Mucosa of stomach (tissue), 1 donor: ENCODE results near the gene GPR3.
A peak's percentile ranks its signal among the peaks of the same experiment; 100 is the strongest.

ENCODE experiments used
- H3K27me3 ChIP-seq: one replicate; pipeline ENCODE4 v1.7.0; 2013; ENCODE audit warnings: mild to moderate bottlenecking, low read length; ENCODE audit not compliant: control insufficient read depth, insufficient read depth
- H3K36me3 ChIP-seq: one replicate; pipeline ENCODE4 v1.7.0; 2013; ENCODE audit warnings: low read length; ENCODE audit not compliant: control insufficient read depth, insufficient read depth
- H3K4me1 ChIP-seq: one replicate; pipeline ENCODE4 v1.7.0; 2013; ENCODE audit warnings: mild to moderate bottlenecking, low read length; ENCODE audit not compliant: control insufficient read depth, insufficient read depth
- H3K4me3 ChIP-seq: one replicate; pipeline ENCODE4 v1.7.0; 2013; ENCODE audit warnings: low read length
- H3K9ac ChIP-seq: one replicate; pipeline ENCODE4 v1.7.0; 2013; ENCODE audit warnings: mild to moderate bottlenecking, low read length, moderate library complexity
- H3K9me3 ChIP-seq: one replicate; pipeline ENCODE4 v1.7.0; 2013; ENCODE audit warnings: mild to moderate bottlenecking, low read length, moderate library complexity; ENCODE audit not compliant: control insufficient read depth
- donor health status: Pancreatic carcinoma.

Gene GPR3

DNA sequence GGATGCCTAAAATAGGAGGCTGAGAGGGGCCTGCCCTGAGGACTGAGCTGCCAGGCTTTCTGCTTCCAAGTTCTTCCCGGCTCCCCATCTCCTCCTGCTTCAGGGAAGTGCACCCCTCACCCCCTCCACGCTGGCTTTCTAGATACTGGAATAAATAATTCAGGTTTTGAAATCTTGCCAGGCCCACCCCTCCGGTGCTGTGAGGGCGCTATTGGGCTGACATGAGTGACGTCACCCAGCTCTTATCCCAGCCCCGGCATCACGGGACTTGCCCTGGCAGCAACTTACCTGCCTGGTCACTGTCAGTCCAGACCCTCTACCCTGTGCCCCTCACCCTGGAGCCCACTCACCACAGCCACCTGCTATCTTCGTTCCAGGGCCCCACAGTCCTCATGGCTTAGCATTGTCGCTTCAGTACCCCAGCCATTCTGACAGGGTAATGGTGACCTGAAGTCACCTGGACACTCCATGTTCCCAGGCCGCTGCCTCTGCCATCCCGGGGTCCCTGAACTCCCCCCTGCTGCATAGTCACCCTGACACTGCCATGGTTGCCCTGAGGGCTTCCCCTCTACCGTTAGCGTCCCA lies 819 bp upstream of the GPR3 start:
- Histone ChIP-seq H3K4me3 (no peak overlapping the region), H3K36me3 (no peaks in the 10 kb centered on the region), H3K9me3 (no peaks in the 10 kb centered on the region), H3K4me1 (peaks cover 20% of the 10 kb centered on the region), H3K27me3 (no peaks in the 10 kb centered on the region), H3K9ac (peak overlapping the region; percentile 8)

DNA sequence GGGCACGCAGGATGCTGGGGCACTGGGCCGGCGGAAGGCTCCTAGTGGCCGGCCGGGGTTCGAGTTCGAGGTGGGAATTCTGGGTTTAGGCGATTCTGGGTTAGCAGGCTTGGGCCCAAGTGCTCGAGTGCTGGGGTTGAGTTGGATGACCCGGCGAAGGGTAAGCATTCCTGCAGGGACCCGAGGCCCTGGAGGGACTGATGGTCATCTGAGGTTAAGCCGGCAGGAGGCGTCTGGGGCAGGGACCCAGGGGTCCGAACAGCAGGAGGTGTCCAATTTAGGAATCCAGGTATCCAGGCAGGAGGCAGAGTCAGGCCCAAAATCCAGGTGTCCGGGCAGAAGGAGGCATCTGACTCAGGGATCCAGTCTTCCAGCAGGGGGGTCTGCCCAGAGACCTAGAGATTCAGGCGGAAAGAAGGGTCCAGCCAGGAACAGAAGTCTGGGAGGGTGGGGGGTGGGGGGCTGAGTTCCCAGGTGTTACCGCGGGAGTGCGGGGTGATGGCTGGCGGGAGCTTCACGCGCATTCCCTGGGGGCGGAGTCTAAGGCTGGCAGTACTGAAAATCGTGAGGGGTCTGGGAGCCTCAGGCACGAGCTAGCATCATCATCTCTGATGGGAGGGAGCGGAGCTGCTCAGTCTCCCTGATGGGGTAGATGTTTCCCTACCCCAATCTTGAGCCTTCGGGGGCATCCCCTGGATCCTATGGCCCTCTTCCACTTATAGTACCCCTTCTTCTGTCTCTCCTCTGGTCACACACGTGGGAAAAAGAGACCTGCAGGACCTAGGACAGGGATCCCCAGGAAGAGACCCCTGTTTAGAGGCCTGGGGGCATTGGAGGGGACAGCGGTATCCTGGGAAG lies 585 bp downstream of the GPR3 start:
- H3K4me3 ChIP-seq: no peak overlapping the region
- no peaks in the 10 kb centered on the region for H3K9me3 ChIP-seq
- peaks cover 20% of the 10 kb centered on the region for H3K4me1 ChIP-seq
- no peaks in the 10 kb centered on the region for H3K27me3 ChIP-seq
- no peaks in the 10 kb centered on the region for H3K36me3 ChIP-seq
- peak overlapping the region; percentile 56 for H3K9ac ChIP-seq

DNA sequence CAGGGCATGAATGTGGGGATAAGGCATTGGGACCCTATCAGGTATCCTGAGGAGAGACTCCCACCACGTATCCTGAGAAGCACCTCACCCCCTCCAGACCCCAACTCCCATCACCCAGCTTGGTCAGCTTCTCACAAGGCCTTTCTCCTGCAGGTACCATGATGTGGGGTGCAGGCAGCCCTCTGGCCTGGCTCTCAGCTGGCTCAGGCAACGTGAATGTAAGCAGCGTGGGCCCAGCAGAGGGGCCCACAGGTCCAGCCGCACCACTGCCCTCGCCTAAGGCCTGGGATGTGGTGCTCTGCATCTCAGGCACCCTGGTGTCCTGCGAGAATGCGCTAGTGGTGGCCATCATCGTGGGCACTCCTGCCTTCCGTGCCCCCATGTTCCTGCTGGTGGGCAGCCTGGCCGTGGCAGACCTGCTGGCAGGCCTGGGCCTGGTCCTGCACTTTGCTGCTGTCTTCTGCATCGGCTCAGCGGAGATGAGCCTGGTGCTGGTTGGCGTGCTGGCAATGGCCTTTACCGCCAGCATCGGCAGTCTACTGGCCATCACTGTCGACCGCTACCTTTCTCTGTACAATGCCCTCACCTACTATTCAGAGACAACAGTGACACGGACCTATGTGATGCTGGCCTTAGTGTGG lies 1.3 kb downstream of the GPR3 start:
- Histone ChIP-seq H3K4me3 (no peak overlapping the region), H3K4me1 (peaks cover 25% of the 10 kb centered on the region), H3K9ac (no peak overlapping the region), H3K27me3 (no peaks in the 10 kb centered on the region), H3K9me3 (no peaks in the 10 kb centered on the region), H3K36me3 (no peaks in the 10 kb centered on the region)

DNA sequence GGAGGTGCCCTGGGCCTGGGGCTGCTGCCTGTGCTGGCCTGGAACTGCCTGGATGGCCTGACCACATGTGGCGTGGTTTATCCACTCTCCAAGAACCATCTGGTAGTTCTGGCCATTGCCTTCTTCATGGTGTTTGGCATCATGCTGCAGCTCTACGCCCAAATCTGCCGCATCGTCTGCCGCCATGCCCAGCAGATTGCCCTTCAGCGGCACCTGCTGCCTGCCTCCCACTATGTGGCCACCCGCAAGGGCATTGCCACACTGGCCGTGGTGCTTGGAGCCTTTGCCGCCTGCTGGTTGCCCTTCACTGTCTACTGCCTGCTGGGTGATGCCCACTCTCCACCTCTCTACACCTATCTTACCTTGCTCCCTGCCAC lies 1.8 kb downstream of the GPR3 start:
- H3K27me3 ChIP-seq: no peaks in the 10 kb centered on the region
- no peaks in the 10 kb centered on the region for H3K9me3 ChIP-seq
- H3K4me1 ChIP-seq: peaks cover 30% of the 10 kb centered on the region
- H3K9ac ChIP-seq: no peak overlapping the region
- no peak overlapping the region for H3K4me3 ChIP-seq
- no peaks in the 10 kb centered on the region for H3K36me3 ChIP-seq

DNA sequence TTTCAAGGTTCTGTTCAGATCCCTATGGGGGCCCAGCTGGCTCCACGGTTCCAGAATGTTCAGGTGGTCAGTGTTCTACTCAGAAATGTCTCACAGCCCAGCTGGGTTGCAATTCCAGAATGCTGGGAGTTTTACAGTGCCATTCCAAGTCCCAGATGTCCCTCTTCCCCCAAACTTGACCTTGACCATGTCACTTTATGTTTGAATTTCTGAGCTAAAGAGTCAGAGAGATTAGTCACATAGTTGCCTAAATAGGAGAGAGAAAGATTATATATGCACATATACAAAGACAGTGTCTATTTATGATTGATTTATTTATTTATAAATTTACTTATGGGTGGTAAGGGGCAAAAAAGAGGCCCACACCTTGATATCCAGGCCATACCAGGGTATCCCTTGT lies 2.5 kb downstream of the GPR3 start:
- Histone ChIP-seq H3K4me1 (peaks cover 36% of the 10 kb centered on the region), H3K36me3 (no peaks in the 10 kb centered on the region), H3K27me3 (no peaks in the 10 kb centered on the region), H3K4me3 (no peak overlapping the region), H3K9ac (no peak overlapping the region), H3K9me3 (no peaks in the 10 kb centered on the region)

DNA sequence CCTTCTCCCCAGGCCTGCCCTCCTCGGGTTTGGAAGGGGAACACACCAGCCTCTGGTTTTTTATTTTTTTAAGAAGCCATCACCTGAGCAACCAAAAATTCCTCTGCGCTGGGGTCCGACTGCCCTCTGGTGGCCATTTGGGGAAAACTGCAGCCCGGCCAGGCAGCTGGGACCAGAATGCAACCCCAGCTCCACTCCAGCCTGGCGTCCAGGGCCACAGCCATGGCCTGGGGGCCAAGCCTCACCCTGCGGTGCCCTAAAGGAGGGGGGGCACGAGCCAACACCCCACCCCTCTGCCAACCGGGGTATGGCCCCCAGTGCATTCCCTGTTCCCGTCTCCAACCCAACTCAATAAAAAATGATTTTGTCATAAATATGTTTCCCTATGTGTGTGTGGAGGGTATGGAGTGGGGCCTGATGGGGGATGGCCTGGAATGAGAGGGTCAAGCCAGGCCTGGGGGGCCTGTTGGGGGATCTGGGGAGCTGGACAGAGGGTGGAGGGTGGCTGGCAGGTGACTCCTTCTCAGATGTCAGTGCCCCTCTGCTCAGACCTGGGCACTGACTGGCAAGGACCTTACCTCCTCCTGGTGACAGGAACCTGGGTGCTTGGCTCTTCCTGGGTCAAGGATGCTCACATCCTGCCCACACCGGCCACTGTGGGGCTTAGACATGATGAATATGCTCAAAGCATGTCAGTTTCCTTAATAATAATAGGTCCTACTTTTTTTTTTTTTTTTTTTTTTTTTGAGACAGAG lies 3.2 kb downstream of the GPR3 start:
- no peaks in the 10 kb centered on the region for H3K9me3 ChIP-seq
- no peak overlapping the region for H3K4me3 ChIP-seq
- H3K36me3 ChIP-seq: no peaks in the 10 kb centered on the region
- H3K9ac ChIP-seq: no peak overlapping the region
- peaks cover 43% of the 10 kb centered on the region for H3K4me1 ChIP-seq
- no peaks in the 10 kb centered on the region for H3K27me3 ChIP-seq

DNA sequence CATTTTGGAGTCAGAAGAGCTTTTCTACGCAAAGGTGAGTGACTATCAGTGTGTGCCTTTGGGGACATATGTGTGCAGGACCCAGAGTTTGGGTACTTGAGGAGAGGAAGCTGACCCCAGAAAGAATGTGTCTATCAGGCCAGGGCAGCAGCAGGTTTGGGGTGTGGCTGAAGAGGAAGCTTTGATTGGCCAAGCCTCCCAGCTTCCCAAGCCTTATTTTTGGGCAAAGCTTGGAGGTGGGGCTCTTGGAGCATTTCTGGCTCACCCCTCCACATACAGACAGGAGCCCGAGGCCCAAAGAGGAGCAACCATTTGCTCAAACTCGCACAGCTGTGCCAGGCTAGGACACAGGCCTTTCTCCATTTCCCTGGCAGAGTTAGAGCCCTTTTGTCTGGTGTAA lies 4.7 kb downstream of the GPR3 start:
- Histone ChIP-seq H3K36me3 (no peaks in the 10 kb centered on the region), H3K4me1 (peaks cover 47% of the 10 kb centered on the region), H3K27me3 (no peaks in the 10 kb centered on the region), H3K9ac (no peak overlapping the region), H3K9me3 (no peaks in the 10 kb centered on the region), H3K4me3 (no peak overlapping the region)

DNA sequence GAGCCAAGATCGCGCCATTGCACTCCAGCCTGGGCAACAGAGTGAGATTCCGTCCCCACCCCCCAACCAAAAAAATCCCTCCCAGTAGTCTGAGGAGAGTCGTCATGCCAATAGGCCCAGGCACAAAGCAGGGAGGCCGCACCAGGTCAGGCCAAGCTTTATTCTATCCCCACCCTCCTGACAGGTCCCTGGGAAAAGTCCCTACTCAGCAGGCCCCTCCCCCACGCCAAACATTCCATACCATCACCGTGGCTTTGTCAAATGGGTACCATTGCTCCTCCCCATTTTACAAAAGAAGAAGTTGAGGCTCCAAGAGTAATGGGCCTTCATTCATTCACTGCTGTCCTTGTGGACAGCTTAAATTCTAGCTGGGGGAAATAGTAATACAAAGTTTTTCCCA lies 5.3 kb downstream of the GPR3 start:
- Histone ChIP-seq H3K9me3 (no peaks in the 10 kb centered on the region), H3K27me3 (no peaks in the 10 kb centered on the region), H3K36me3 (no peaks in the 10 kb centered on the region), H3K9ac (no peak overlapping the region), H3K4me3 (no peak overlapping the region), H3K4me1 (peaks cover 47% of the 10 kb centered on the region)

DNA sequence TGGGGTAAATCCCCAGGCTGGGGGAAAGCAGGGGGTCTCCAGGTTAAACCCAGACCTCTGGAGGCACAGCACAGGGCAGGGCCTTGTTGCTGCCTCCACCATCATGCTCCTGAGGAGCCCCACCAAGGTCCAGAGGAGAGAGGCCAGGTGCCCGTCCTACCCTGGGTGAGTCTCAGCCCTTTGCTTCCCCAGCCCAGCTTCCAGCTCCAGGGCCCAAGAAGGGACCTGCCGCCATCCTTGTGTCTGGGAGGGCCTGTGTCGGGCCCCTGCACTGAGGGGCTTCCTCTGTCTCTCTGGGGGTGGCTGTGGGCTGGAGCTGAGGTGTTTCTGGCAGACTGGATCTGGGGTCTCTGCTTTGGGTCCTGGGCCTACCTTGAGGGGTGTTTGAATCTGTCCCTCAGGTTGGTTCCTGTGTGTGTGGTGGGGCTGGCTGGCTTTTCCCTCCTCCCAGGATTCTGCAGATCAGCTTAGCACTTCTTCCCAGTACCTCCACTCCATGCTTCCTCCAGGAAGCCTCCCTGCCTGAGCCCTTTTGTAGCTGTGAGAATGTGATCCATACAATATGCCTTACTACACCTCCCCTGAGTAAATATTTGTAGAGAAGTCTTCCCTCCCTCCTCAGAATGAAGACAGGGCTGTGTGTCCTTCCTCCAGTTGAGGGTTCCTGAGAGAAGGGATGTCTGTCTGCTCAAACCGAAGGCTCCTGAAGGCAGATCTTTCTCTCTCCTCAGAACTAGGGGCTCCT lies 6.2 kb downstream of the GPR3 start:
- H3K27me3 ChIP-seq: no peaks in the 10 kb centered on the region
- H3K4me3 ChIP-seq: no peak overlapping the region
- no peaks in the 10 kb centered on the region for H3K36me3 ChIP-seq
- H3K9ac ChIP-seq: no peak overlapping the region
- H3K4me1 ChIP-seq: peaks cover 53% of the 10 kb centered on the region
- H3K9me3 ChIP-seq: no peaks in the 10 kb centered on the region

DNA sequence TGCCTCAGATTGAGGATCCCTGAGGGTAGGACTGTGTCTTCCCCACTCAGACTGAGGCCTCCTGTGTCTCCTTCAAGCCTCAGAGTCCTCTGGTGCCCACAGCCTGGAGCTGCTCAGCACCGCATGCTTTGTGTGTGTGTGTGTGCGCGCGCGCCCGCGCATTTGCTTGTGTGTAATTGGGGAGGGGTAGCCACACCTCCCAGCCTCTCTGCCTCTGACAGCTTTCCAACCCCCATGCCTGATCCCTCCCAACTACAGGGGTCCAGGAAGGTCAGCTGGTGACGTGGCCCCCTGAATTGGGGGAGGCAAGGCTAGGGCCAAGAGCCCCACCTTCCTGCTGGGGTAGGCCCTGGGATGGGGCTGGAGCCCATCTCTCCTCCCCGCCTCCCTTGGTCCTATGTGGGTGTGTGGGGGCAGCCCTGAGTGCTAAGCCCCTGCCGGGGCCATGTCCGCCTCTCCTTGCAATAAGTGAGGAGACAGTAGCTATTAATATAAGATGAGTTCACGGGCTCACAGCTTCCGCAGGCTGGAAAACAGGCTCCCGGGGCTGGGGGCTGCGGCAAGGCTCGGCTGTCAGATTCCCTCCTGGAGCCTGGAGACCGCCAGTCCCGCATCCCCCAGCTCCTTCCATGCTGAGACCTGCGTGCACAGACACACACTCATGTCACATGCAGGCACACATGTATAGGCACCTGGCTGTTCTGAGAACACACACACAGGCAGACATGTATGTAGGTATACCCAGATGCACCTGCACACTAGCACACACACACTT lies 7.0 kb downstream of the GPR3 start:
- Histone ChIP-seq H3K4me3 (no peak overlapping the region), H3K36me3 (no peaks in the 10 kb centered on the region), H3K4me1 (peaks cover 58% of the 10 kb centered on the region), H3K9me3 (no peaks in the 10 kb centered on the region), H3K9ac (no peak overlapping the region), H3K27me3 (no peaks in the 10 kb centered on the region)
